Neural cell (in vitro differentiated cells): ENCODE measurements around the gene PIK3IP1. TPM values are rescaled to one million over a fixed set of nuclear protein-coding genes. Genes with fewer than 3 reads are reported as not detected.

Experiments used
- H2AFZ ChIP-seq: fragments of 200-600, 300-800 bp; sonication (generic), shearing (Covaris generic); 2 replicates; pipeline ENCODE4 v1.6.0; 2014; ENCODE audit warnings: low read depth, mild to moderate bottlenecking, antibody characterized with exemption, low read length, moderate library complexity
- H3F3A ChIP-seq: fragments of 200-600 bp; shearing (Covaris generic); 2 replicates; pipeline ENCODE4 v1.6.1; 2016; ENCODE audit warnings: mild to moderate bottlenecking, moderate library complexity, mixed read lengths, antibody characterized with exemption, low read length; ENCODE audit not compliant: insufficient read depth, poor library complexity, severe bottlenecking
- H3K27ac ChIP-seq: fragments of 200-600, 300-800 bp; sonication (generic), shearing (Covaris generic); 2 replicates; pipeline ENCODE4 v1.5.1; 2014; ENCODE audit warnings: mild to moderate bottlenecking, low read length, moderate library complexity
- H3K27me3 ChIP-seq: fragments of 300-800, 200-600 bp; sonication (generic), shearing (Covaris generic); 2 replicates; pipeline ENCODE4 v1.6.0; 2014; ENCODE audit warnings: mild to moderate bottlenecking, low read depth, low read length, moderate library complexity; ENCODE audit not compliant: insufficient read depth
- H3K36me3 ChIP-seq: fragments of 300-800, 200-600 bp; sonication (generic), shearing (Covaris generic); 2 replicates; pipeline ENCODE4 v1.5.1; 2014; ENCODE audit warnings: mild to moderate bottlenecking, antibody characterized with exemption, low read length, moderate library complexity; ENCODE audit not compliant: insufficient read depth
- H3K4me2 ChIP-seq: fragments of 300-800, 200-600 bp; sonication (generic), shearing (Covaris generic); 2 replicates; pipeline ENCODE4 v1.6.0; 2014; ENCODE audit warnings: mild to moderate bottlenecking, low read length
- H3K4me3 ChIP-seq: fragments of 300-800, 200-600 bp; sonication (generic), shearing (Covaris generic); 2 replicates; pipeline ENCODE4 v1.5.1; 2014; ENCODE audit warnings: mild to moderate bottlenecking, low read length, moderate library complexity
- H3K79me2 ChIP-seq: fragments of 200-600 bp; shearing (Covaris generic); replicated peaks from 2 replicates; pipeline ENCODE4 v1.6.0; 2014; ENCODE audit warnings: mild to moderate bottlenecking, low read length, moderate library complexity; ENCODE audit not compliant: insufficient read depth
- H3K9ac ChIP-seq: fragments of 300-800, 200-600 bp; sonication (generic), shearing (Covaris generic); 2 replicates; pipeline ENCODE4 v1.6.1; 2016; ENCODE audit warnings: mild to moderate bottlenecking, low read length, mixed read lengths
- H3K9me2 ChIP-seq: fragments of 200-600 bp; shearing (Covaris generic); 2 replicates; pipeline ENCODE4 v1.6.1; 2016; ENCODE audit warnings: mild to moderate bottlenecking, low read length, mixed read lengths; ENCODE audit not compliant: insufficient read depth
- H3K9me3 ChIP-seq: fragments of 200-600, 300-800 bp; sonication (generic), shearing (Covaris generic); 2 replicates; pipeline ENCODE4 v1.6.1; 2016; ENCODE audit warnings: mild to moderate bottlenecking, mixed run types, low read length, moderate library complexity, mixed read lengths
- H4K20me1 ChIP-seq: fragments of 200-600 bp; shearing (Covaris generic); 2 replicates; pipeline ENCODE4 v1.6.1; 2016; ENCODE audit warnings: mild to moderate bottlenecking, mixed run types; ENCODE audit not compliant: insufficient read depth
- EP300 ChIP-seq: fragments of 450-650 bp; conservative IDR thresholded peaks from 2 replicates; pipeline ENCODE4 v1.6.1; 2014; ENCODE audit warnings: antibody characterized with exemption, mild to moderate bottlenecking, moderate library complexity; ENCODE audit not compliant: poor library complexity, severe bottlenecking
- EZH2 ChIP-seq: fragments of 200-600, 300-800 bp; shearing (Covaris generic), sonication (generic); IDR thresholded peaks from 2 replicates; pipeline ENCODE4 v1.6.1; 2014; ENCODE audit warnings: antibody characterized with exemption, low read length, borderline replicate concordance, mild to moderate bottlenecking; ENCODE audit not compliant: insufficient read depth, poor library complexity, severe bottlenecking
- MXI1 ChIP-seq: fragments of 450-650 bp; conservative IDR thresholded peaks from 2 replicates; pipeline ENCODE4 v1.6.1; 2014; ENCODE audit warnings: antibody characterized with exemption, mild to moderate bottlenecking; ENCODE audit not compliant: poor library complexity, severe bottlenecking
- POLR2AphosphoS5 ChIP-seq: IDR thresholded peaks from 2 replicates; pipeline ENCODE4 v1.6.1; 2012
- RAD21 ChIP-seq: fragments of 450-650 bp; conservative IDR thresholded peaks from 2 replicates; pipeline ENCODE4 v1.6.1; 2014; ENCODE audit warnings: antibody characterized with exemption, mild to moderate bottlenecking, moderate library complexity
- SMC3 ChIP-seq: fragments of 450-650 bp; conservative IDR thresholded peaks from 2 replicates; pipeline ENCODE4 v1.6.1; 2014; ENCODE audit warnings: antibody characterized with exemption, mild to moderate bottlenecking, moderate library complexity; ENCODE audit not compliant: poor library complexity
- TAF1 ChIP-seq: IDR thresholded peaks from 2 replicates; pipeline ENCODE4 v1.6.1; 2012; ENCODE audit warnings: low read depth
- polyA plus RNA-seq: library from polyadenylated mRNA; depleted of rRNA; stranded (reverse); fragments of >200 nt; gene quantifications from 2 replicates; pipeline ENCODE4 v1.2.3, GENCODE V29; 2014
- TF ChIP-seq, protein P1 (sequence below): IDR thresholded peaks from 2 replicates; pipeline ENCODE4 v1.6.1; 2012; ENCODE audit warnings: borderline replicate concordance
- TF ChIP-seq, protein P2 (sequence below): fragments of 450-650 bp; IDR thresholded peaks from 2 replicates; pipeline ENCODE4 v1.5.1; 2014; ENCODE audit warnings: antibody characterized with exemption, mild to moderate bottlenecking, moderate library complexity; ENCODE audit not compliant: poor library complexity, severe bottlenecking

The PIK3IP1 gene
- polyA plus RNA-seq, 1 donor from 2014 or later: 32.0 TPM

DNA sequence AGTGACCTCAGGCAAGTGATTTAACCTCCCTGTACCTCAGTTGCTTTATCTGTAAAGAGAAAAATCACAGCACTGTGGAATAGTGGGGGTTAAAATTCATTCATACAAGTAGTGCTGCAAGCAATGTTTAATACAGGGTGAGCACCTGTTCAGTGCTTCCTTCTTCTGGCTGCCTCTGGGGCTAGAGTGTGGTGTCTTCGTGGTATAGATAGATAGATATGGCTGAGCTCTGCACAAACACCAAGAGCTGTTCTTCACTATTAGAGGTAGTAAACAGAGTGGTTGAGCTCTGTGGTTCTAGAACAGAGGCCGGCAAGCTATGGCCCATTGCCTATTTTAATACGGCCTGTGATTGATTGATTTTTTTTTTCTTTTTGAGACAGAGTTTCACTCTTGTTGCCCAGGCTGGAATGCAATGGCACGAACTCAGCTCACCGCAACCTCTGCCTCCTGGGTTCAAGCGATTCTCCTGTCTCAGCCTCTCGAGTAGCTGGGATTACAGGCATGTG lies 47.3 kb downstream of the PIK3IP1 start:
- H3K9ac ChIP-seq: no peak overlapping the region
- no peaks in the 10 kb centered on the region for H3F3A ChIP-seq
- no peak overlapping the region for H3K4me3 ChIP-seq
- no peaks in the 10 kb centered on the region for H3K36me3 ChIP-seq
- H3K79me2 ChIP-seq: peaks cover 16% of the 10 kb centered on the region
- H3K9me2 ChIP-seq: no peaks in the 10 kb centered on the region
- H3K4me2 ChIP-seq: no peak overlapping the region
- H4K20me1 ChIP-seq: no peaks in the 10 kb centered on the region
- H2AFZ ChIP-seq: no peak overlapping the region
- H3K27me3 ChIP-seq: no peaks in the 10 kb centered on the region
- no peaks in the 10 kb centered on the region for H3K9me3 ChIP-seq
- TF ChIP-seq SMC3 (no peak), RAD21 (no peak), MXI1 (no peak), POLR2AphosphoS5 (no peak), EP300 (no peak), TAF1 (no peak), EZH2 (no peak)
- TF ChIP-seq, protein P1, sequence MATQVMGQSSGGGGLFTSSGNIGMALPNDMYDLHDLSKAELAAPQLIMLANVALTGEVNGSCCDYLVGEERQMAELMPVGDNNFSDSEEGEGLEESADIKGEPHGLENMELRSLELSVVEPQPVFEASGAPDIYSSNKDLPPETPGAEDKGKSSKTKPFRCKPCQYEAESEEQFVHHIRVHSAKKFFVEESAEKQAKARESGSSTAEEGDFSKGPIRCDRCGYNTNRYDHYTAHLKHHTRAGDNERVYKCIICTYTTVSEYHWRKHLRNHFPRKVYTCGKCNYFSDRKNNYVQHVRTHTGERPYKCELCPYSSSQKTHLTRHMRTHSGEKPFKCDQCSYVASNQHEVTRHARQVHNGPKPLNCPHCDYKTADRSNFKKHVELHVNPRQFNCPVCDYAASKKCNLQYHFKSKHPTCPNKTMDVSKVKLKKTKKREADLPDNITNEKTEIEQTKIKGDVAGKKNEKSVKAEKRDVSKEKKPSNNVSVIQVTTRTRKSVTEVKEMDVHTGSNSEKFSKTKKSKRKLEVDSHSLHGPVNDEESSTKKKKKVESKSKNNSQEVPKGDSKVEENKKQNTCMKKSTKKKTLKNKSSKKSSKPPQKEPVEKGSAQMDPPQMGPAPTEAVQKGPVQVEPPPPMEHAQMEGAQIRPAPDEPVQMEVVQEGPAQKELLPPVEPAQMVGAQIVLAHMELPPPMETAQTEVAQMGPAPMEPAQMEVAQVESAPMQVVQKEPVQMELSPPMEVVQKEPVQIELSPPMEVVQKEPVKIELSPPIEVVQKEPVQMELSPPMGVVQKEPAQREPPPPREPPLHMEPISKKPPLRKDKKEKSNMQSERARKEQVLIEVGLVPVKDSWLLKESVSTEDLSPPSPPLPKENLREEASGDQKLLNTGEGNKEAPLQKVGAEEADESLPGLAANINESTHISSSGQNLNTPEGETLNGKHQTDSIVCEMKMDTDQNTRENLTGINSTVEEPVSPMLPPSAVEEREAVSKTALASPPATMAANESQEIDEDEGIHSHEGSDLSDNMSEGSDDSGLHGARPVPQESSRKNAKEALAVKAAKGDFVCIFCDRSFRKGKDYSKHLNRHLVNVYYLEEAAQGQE: no peak
- TF ChIP-seq, protein P2, sequence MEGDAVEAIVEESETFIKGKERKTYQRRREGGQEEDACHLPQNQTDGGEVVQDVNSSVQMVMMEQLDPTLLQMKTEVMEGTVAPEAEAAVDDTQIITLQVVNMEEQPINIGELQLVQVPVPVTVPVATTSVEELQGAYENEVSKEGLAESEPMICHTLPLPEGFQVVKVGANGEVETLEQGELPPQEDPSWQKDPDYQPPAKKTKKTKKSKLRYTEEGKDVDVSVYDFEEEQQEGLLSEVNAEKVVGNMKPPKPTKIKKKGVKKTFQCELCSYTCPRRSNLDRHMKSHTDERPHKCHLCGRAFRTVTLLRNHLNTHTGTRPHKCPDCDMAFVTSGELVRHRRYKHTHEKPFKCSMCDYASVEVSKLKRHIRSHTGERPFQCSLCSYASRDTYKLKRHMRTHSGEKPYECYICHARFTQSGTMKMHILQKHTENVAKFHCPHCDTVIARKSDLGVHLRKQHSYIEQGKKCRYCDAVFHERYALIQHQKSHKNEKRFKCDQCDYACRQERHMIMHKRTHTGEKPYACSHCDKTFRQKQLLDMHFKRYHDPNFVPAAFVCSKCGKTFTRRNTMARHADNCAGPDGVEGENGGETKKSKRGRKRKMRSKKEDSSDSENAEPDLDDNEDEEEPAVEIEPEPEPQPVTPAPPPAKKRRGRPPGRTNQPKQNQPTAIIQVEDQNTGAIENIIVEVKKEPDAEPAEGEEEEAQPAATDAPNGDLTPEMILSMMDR: no peak
- no peak overlapping the region for H3K27ac ChIP-seq

DNA sequence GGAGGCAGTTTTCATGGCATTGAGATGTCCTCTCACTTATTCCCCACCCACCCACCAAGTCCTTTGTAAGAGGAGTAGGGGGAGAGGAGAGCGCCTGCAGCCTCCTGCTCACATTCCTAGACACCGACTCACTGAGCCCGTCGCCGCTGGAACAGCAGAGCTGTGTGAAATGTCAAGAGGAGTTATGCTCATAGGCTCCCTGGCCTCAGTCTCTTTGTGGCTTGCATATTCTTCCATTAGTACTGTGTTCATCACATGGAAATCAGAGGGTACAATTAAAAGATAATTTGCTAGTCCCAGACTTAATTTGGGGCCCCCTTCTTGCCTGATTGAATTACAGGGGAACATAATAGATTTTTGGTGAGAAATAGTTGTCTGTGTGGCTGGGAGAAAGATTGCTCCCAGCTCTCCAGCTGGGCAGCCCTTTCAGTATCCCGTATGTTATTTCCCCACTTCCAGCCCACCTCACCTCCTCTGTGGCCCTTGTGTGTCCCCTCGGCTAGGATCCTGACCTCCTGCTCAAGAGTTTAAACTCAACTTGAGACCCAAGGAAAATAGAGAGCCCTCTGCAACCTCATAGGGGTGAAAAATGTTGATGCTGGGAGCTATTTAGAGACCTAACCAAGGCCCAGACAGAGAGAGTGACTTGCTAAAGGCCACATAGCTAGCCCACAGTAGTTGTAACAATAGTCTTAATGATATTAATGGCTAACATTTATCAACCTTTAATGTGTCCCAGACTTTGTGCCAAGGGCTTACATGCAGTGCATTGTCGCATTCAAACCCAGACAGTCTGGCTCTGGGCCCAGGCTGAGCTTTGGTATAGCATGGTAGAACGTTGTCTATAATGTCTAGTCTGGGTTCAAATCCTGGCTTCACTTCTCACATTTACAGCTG lies 48.0 kb downstream of the PIK3IP1 start:
- no peak overlapping the region for H3K27ac ChIP-seq

More for the DNA sequence above, 48.0 kb downstream of the PIK3IP1 start:
- Histone ChIP-seq H3K27me3 (no peaks in the 10 kb centered on the region), H3K9me2 (no peaks in the 10 kb centered on the region), H3K79me2 (peaks cover 12% of the 10 kb centered on the region), H3K4me2 (no peak overlapping the region), H3K4me3 (no peak overlapping the region), H3K9ac (no peak overlapping the region), H4K20me1 (no peaks in the 10 kb centered on the region), H3K36me3 (no peaks in the 10 kb centered on the region), H2AFZ (no peak overlapping the region), H3F3A (no peaks in the 10 kb centered on the region), H3K9me3 (no peaks in the 10 kb centered on the region)
- TF ChIP-seq, protein P1: no peak
- TF ChIP-seq RAD21 (no peak), SMC3 (no peak), EP300 (no peak), MXI1 (no peak), EZH2 (no peak)
